Posterior cingulate gyrus (tissue), 11 donors: ENCODE results near the gene HK2.
"Not testable (repeated sequence)": the region's sequence is repeated elsewhere in the genome, so short reads cannot be mapped to it uniquely, and the experiment has no call there.

Experiments used
- DNase-seq, 10 donors: peaks; one replicate each; pipeline versions ENCODE4 v3.0.0 to v3.0.0-alpha.2; 2020 to 2021; ENCODE audit warnings: mixed read lengths in 3 of 10
- intact Hi-C: fragments of 100-400 bp; cut with DNase I; formaldehyde crosslinking; loops from one replicate; pipeline ENCODE4 v1.15.1; 2023

The HK2 gene

GRCh38 chr2:74891136-74891764 lies 57.3 kb downstream of the HK2 start:
- peak in 1 of 10 donors; percentile 7 for DNase-seq
- intact Hi-C loops: no loop called here

GRCh38 chr2:74891816-74892215 lies 57.9 kb downstream of the HK2 start:
- DNase-seq, intact Hi-C loops: not testable (repeated sequence)

DNA sequence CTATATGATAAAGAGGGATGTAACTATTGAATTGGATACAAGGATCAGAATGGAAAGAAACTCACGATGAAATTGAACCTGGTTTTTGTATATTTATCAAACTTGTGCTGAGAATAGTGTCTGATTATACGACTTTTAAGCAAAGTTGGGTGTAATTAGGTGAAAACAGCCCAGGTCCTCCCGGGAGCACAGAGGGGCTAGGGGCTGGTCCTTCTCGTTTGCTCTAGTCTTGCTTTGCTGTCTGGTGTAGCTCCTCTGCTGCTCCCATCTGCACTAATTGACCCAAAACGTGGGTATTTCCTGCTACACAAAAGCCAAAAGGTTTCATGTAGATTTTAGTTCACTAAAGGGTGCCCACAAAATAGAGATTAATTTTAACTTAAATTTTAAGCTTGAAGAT lies 58.7 kb downstream of the HK2 start:
- DNase-seq: peak in 1 of 10 donors; percentile 11
- intact Hi-C loops: no loop called here

GRCh38 chr2:74893332-74893731 lies 59.4 kb downstream of the HK2 start:
- DNase-seq: no peak
- intact Hi-C loops: no loop called here

- peak in 1 of 10 donors; percentile 31 for DNase-seq
- intact Hi-C loops: no loop called here
Measured at GRCh38 chr2:74894272-74894981, 60.5 kb downstream of the HK2 start.

GRCh38 chr2:74895001-74895400 lies 61.1 kb downstream of the HK2 start:
- intact Hi-C loops: no loop called here
- peak in 1 of 10 donors; percentile 12 for DNase-seq

GRCh38 chr2:74896232-74896631 lies 62.3 kb downstream of the HK2 start:
- intact Hi-C loops: no loop called here
- no peak for DNase-seq

GRCh38 chr2:74900225-74900624 lies 66.3 kb downstream of the HK2 start:
- DNase-seq: peak in 1 of 10 donors; percentile 8
- intact Hi-C loops: not testable (repeated sequence)

DNA sequence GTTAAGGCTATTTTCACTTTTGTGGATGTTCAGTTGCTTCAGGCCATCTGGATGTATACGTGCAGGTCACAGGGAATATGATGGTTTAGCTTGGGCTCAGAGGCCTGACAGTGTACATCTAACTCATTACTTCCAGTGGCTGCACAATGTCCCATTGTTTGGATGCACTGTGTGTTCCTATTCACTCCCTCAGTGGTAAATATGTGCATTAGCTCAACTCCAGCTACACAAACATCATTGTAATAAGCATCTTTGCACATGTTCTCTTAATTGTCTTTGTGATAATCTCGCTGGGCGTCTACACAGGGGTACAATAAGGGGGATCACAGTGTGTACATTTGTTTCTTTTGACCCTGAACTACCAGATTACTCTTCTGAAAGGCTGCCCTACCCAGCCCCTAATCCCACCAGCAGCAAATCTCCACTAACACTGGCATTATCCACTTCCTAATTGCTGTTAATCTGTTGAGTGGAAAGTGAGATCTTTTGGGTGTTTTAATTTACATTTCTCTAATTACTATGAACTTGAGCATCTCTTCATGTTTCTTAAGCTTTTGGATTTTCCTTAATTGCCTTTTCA lies 68.4 kb downstream of the HK2 start:
- intact Hi-C loops: no loop called here
- peak in 4 of 10 donors; percentile 15 to 47 (median 37) for DNase-seq

GRCh38 chr2:74906395-74906794 lies 72.5 kb downstream of the HK2 start:
- intact Hi-C loops: no loop called here
- DNase-seq: no peak

GRCh38 chr2:74907560-74907959 lies 73.6 kb downstream of the HK2 start:
- intact Hi-C loops, DNase-seq: not testable (repeated sequence)

GRCh38 chr2:74908748-74909444 lies 75.0 kb downstream of the HK2 start:
- no peak for DNase-seq
- intact Hi-C loops: no loop called here

DNA sequence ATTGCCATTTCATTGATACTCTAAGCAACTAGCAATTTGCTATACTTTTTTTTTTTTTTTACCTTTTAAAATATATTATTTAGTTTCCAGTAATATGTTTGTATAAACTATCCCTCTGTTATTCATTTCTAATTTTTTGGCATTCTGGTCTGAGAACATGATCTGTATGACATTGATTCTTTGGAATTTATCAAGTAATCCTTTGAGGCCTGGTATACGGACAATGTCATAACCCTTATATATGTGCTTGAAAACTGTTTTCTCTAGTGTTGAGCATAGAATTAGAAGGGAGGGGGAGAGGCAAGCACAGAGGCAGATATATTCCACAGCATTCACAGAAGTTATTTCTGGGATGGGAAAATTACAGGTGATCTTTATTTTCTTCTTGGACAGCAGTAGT lies 76.3 kb downstream of the HK2 start:
- intact Hi-C loops: no loop called here
- DNase-seq: no peak

- intact Hi-C loops: no loop called here
- no peak for DNase-seq
Measured at GRCh38 chr2:74911061-74911460, 77.1 kb downstream of the HK2 start.

DNA sequence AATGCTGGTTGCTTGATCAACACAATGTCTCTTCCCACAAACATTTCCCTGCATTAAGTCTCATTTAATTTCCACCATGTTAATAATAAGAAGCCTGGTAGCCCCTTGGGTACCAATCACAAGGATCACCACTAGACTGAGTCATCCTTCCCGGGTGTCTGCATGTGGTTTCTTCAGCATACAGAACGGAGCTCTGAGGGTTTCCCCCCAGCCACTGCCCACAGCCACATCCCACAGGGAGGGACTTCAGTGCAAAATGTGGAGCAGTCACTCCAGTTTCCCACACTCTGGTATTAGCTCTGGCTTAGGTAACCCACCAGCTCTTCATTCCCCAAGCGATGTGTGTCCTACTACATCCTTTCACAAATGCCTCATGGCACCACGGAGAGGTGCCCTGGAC lies 81.8 kb downstream of the HK2 start:
- no peak for DNase-seq
- intact Hi-C loops: loop anchor here (5.0 kb wide), 1 partner anchor 712 kb away; no protein-coding TSS in a partner anchor

DNA sequence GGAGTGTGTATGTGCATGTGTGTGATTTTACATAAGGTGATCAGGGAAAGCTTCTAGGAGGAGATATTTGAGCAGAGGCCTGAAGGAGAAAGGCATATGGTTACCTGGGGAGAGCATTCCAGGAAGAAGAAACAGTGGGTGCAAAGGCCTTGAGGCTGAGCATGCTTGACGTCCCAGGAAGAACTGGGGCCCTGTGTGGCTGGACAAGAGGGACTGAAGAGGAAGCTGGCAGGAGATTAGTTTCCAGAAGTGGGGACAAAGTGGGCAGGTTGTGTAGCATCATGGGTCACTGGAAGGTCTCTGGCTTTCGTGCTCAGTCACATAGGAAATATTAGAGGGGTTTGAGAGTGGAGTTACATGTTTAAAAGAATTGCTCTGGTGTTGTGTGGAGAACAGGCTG lies 82.5 kb downstream of the HK2 start:
- intact Hi-C loops: loop anchor here (5.0 kb wide), 1 partner anchor 711 kb away; no protein-coding TSS in a partner anchor
- DNase-seq: no peak

DNA sequence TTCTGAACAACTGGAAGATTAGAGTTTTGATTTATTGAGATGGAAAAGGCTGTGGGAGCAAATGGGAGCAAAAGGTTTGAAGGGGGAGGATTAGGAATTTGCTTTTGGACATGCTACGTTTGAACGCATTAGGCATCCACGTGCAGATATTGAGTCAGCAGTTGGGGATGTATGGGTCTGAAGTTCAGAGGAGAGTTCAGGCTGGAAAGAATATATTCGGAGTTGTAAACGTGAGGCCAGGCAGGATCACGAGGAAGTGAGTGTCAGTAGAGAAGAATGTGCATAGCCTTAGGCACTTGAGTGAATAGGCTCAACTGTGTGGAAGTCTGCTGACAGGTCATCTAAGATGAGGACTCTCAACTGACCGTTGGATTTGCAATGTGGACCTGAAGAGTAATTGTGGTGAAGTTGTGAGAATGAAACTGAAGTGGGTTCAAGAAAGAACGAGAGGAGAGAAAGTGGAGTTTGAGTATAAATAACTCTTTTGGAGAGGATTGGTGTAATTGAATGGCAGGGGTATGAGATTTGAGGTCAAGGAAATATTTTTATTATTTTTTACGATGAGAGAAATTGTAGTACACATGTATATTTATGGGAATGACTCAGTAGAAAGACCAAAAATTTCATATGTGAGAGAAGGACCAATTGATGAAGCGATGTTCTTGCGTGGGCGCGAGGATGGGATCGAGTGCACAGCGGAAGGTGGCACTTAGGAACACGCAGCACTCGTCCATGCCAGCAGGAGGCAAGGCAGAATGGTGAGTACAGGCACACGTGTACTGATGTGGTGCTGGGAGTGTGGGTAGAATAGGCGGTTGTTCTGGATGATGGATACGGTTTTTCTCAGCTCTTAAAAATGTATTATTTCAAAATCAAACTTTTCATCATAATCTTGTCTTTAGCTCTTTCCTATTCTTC lies 84.0 kb downstream of the HK2 start:
- intact Hi-C loops: loop anchor here (2.0 to 5.0 kb wide), 2 partner anchors 487 to 709 kb away; no protein-coding TSS in a partner anchor
- no peak for DNase-seq

GRCh38 chr2:74919827-74920226 lies 85.9 kb downstream of the HK2 start:
- peak; percentile 26 to 95 (median 74) for DNase-seq
- intact Hi-C loops: loop anchor here (2.0 to 10.0 kb wide), 3 partner anchors 485 to 707 kb away; no protein-coding TSS in a partner anchor

DNA sequence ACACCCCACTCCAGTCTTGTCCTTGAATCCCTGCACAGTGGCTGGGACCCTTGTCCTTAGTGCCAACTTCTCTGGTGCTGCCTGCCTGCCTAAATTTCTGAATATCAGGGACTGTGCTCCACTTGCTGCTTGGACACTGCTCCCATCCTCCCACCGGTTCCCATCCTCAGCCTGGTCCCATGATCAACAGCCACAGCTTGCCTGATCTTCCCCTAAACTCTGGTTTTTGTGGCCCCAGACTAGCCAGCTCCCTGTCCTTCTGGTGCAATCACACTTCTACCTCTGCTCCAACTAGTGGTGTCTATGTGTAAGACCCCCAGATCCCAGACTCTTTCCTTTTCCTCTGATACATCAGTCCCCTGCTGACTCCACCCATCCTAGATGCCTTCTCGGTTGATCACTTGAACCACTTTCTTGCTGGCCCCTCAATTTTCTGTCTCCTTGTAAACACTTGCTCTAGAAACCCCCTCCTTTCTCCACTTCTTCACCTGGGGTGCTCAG lies 87.4 kb downstream of the HK2 start:
- intact Hi-C loops: loop anchor here (10.0 kb wide), 1 partner anchor 684 kb away; no protein-coding TSS in a partner anchor
- DNase-seq: no peak
